Endothelial cell of umbilical vein (primary cell): Measurements from ENCODE around the gene P2RX1. TPM values are rescaled to one million over a fixed set of nuclear protein-coding genes. Genes with fewer than 3 reads are reported as not detected.

Experiments
- BruUV-seq: library from RNA; stranded (reverse); fragments of 400-500 nt; replicated peaks from 2 replicates; lab custom pipeline; 2021; lab: Mats Ljungman, UMichigan
- CTCF ChIA-PET: fragments of 300-600, 350-600 bp; sonication (Branson Sonifier 250); formaldehyde crosslinking; loops from one replicate; lab custom pipeline; 2021; ENCODE audit warnings: antibody characterized with exemption, inconsistent platforms; lab: Charles Lee
- POLR2A ChIA-PET: fragments of 300-600, 350-600 bp; sonication (Branson Sonifier 250); formaldehyde crosslinking; loops from one replicate; lab custom pipeline; 2021; ENCODE audit warnings: antibody characterized with exemption, inconsistent platforms; lab: Charles Lee
- DNase-seq: peaks from one replicate; pipeline ENCODE4 v3.0.0-alpha.2; 2011; ENCODE audit warnings: low read depth, low spot score
- FAIRE-seq: peaks from 2 replicates; lab custom pipeline; 2011; peaks lifted over from hg19 to GRCh38; lab: Jason Lieb, UNC
- H2AFZ ChIP-seq: 2 replicates; pipeline ENCODE4 v1.6.0; 2012; ENCODE audit warnings: low read depth, low read length, control low read depth, inconsistent platforms
- H3K27ac ChIP-seq: 2 replicates; pipeline ENCODE4 v1.5.1; 2011; ENCODE audit warnings: low read depth, mild to moderate bottlenecking, control low read depth, low read length, moderate library complexity; ENCODE audit not compliant: insufficient read depth
- H3K27me3 ChIP-seq, 2 experiments: 2 replicates each; pipeline versions ENCODE4 v1.6.0 to v1.6.1; 2011; ENCODE audit warnings: low read length in 2 of 2, mixed read lengths in 1 of 2; ENCODE audit not compliant: control insufficient read depth in 2 of 2, insufficient read depth in 2 of 2
- H3K36me3 ChIP-seq, 2 experiments: 2 replicates in 1 of 2; 3 replicates in 1 of 2; pipeline ENCODE4 v1.5.1; 2011; ENCODE audit warnings: low read length in 2 of 2, mild to moderate bottlenecking in 1 of 2, moderate library complexity in 1 of 2; ENCODE audit not compliant: control insufficient read depth in 2 of 2, insufficient read depth in 2 of 2; ENCODE audit errors: extremely low read depth in 1 of 2
- H3K4me1 ChIP-seq: 3 replicates; pipeline ENCODE4 v1.5.1; 2011; ENCODE audit warnings: mild to moderate bottlenecking, low read length; ENCODE audit not compliant: control insufficient read depth, insufficient read depth; ENCODE audit errors: extremely low read depth
- H3K4me2 ChIP-seq: 2 replicates; pipeline ENCODE4 v1.6.1; 2011; ENCODE audit warnings: low read length, control low read depth, mixed read lengths; ENCODE audit not compliant: insufficient read depth
- H3K4me3 ChIP-seq, 3 experiments: fragments of 200-600 bp in 1 of 3; sonication (generic), shearing (Covaris generic) in 1 of 3; replicated peaks in 1 of 3; 2 replicates each; pipeline ENCODE4 v1.5.1; 2011 to 2016; ENCODE audit warnings: control low read depth in 3 of 3, low read length in 3 of 3, mild to moderate bottlenecking in 2 of 3, inconsistent platforms in 1 of 3, low read depth in 1 of 3, moderate library complexity in 1 of 3; ENCODE audit not compliant: insufficient read depth in 1 of 3
- H3K79me2 ChIP-seq: 2 replicates; pipeline ENCODE4 v1.6.0; 2012; ENCODE audit warnings: low read length, inconsistent platforms; ENCODE audit not compliant: control insufficient read depth, insufficient read depth
- H3K9ac ChIP-seq: replicated peaks from 2 replicates; pipeline ENCODE3; 2011; ENCODE audit warnings: low read length, control low read depth; ENCODE audit not compliant: insufficient read depth; ENCODE audit errors: extremely low read depth
- H3K9me1 ChIP-seq: replicated peaks from 3 replicates; pipeline ENCODE4 v1.6.0; 2011; ENCODE audit warnings: mild to moderate bottlenecking, low read length; ENCODE audit not compliant: control insufficient read depth, insufficient read depth; ENCODE audit errors: extremely low read depth
- H3K9me3 ChIP-seq: replicated peaks from 2 replicates; pipeline ENCODE4 v1.5.1; 2012; ENCODE audit warnings: low read length, inconsistent platforms; ENCODE audit not compliant: control insufficient read depth, insufficient read depth
- H4K20me1 ChIP-seq: replicated peaks from 2 replicates; pipeline ENCODE3; 2011; ENCODE audit warnings: mild to moderate bottlenecking, low read length; ENCODE audit not compliant: control insufficient read depth, insufficient read depth; ENCODE audit errors: extremely low read depth
- CTCF ChIP-seq, 2 donors: IDR thresholded peaks; 1 replicate in 1 of 2; 2 replicates in 1 of 2; pipeline ENCODE4 v1.5.1; 2011; ENCODE audit warnings: low read length in 2 of 2, mild to moderate bottlenecking in 2 of 2, moderate library complexity in 2 of 2, control low read depth in 1 of 2, inconsistent platforms in 1 of 2, low read depth in 1 of 2; ENCODE audit not compliant: insufficient read depth in 1 of 2; ENCODE audit errors: extremely low read depth in 1 of 2
- EZH2 ChIP-seq: IDR thresholded peaks from 2 replicates; pipeline ENCODE4 v1.6.1; 2012; ENCODE audit warnings: borderline replicate concordance, low read depth, mild to moderate bottlenecking, moderate library complexity, low read length, inconsistent platforms; ENCODE audit not compliant: severe bottlenecking
- FOS ChIP-seq: IDR thresholded peaks from 2 replicates; pipeline ENCODE4 v1.6.1; 2011; ENCODE audit warnings: mild to moderate bottlenecking, low read length, moderate library complexity, borderline replicate concordance; ENCODE audit not compliant: insufficient read depth
- GATA2 ChIP-seq: IDR thresholded peaks from 2 replicates; pipeline ENCODE4 v1.7.0; 2011; ENCODE audit warnings: low read depth, mild to moderate bottlenecking, moderate library complexity, mixed read lengths, low read length; ENCODE audit not compliant: insufficient read length, insufficient read depth
- JUN ChIP-seq: IDR thresholded peaks from 2 replicates; pipeline ENCODE4 v1.6.1; 2011; ENCODE audit warnings: borderline replicate concordance, low read depth; ENCODE audit not compliant: insufficient read length, insufficient read depth
- MAX ChIP-seq: IDR thresholded peaks from 2 replicates; pipeline ENCODE4 v1.6.1; 2011; ENCODE audit not compliant: insufficient read depth, insufficient read length
- MYC ChIP-seq: IDR thresholded peaks from one replicate; pipeline ENCODE4 v1.6.1; 2011; ENCODE audit warnings: mild to moderate bottlenecking, low read depth, low read length
- POLR2A ChIP-seq: IDR thresholded peaks from 2 replicates; pipeline ENCODE4 v1.6.1; 2012; ENCODE audit warnings: low read depth, mild to moderate bottlenecking, control low read depth, low read length
- POLR2AphosphoS5 ChIP-seq: IDR thresholded peaks from 2 replicates; pipeline ENCODE4 v1.6.1; 2012; ENCODE audit warnings: low read depth, mild to moderate bottlenecking, control low read depth, low read length, moderate library complexity; ENCODE audit not compliant: insufficient read depth
- dilution Hi-C: fragments of 300-500 bp; cut with MboI; formaldehyde crosslinking; loops from one replicate; pipeline ENCODE4 v1.15.0; 2019; ENCODE audit warnings: low sequenced_read_pairs; ENCODE audit not compliant: extremely low pct_ligation_motif_present
- intact Hi-C: fragments of 100-400 bp; cut with micrococcal nuclease; formaldehyde crosslinking; loops from one replicate; pipeline ENCODE4 v1.10.0; 2022
- polyA plus RNA-seq, 4 experiments: library from polyadenylated mRNA; depleted of rRNA in 3 of 4; stranded (reverse) in 3 of 4; unstranded in 1 of 4; fragments of >200 nt; gene quantifications; 2 replicates each; pipeline versions ENCODE4 v1.2.1 to v1.2.3, GENCODE V29; 2011 to 2012; ENCODE audit warnings: missing spikeins in 1 of 4
- total RNA-seq: library from RNA; stranded (reverse); gene quantifications from 2 replicates; pipeline ENCODE4 v1.2.3, GENCODE V29; 2021

Gene P2RX1
- total and polyA plus RNA-seq, 2 donors (not counting 3 experiments of a cell fraction or from before 2014, with no cell fraction given), result not detected

GRCh38 chr17:3907483-3908216, 8.6 kb downstream of the P2RX1 start:
- ChIA-PET CTCF (interaction anchor here (0.9 to 1.9 kb wide), 6 partner anchors 15 to 64 kb away, joined by 3 to 18 read pairs (median 5); partner anchors contain the start of genes CAMKK1 and NCBP3), POLR2A (no interaction called here)
- Histone ChIP-seq H3K9me3 (no peaks in the 10 kb centered on the region), H3K9ac (no peak overlapping the region), H3K27ac (no peak overlapping the region), H4K20me1 (no peaks in the 10 kb centered on the region), H3K4me3 (no peak overlapping the region), H3K4me1 (no peaks in the 10 kb centered on the region), H2AFZ (no peak overlapping the region), H3K36me3 (no peaks in the 10 kb centered on the region), H3K79me2 (no peaks in the 10 kb centered on the region), H3K4me2 (no peak overlapping the region), H3K9me1 (no peaks in the 10 kb centered on the region), H3K27me3 (no peaks in the 10 kb centered on the region)
- no peak for FAIRE-seq
- no peak for DNase-seq
- BruUV-seq, result no TSS peak
- dilution Hi-C loops, result no loop called here
- TF ChIP-seq CTCF (IDR thresholded peaks at IDR 0.05; ENCODE audit: extremely low read depth in 1 of 2, insufficient read depth in 1 of 2, low read depth in 1 of 2, low read length in 2 of 2) (peak; percentile 20 to 26), EZH2 (no peak)
- intact Hi-C loops, result loop anchor here (1.0 kb wide), 1 partner anchor 44 kb away; no protein-coding TSS in a partner anchor

- CTCF ChIA-PET, result interaction anchor here (0.9 to 1.9 kb wide), 6 partner anchors 14 to 63 kb away, joined by 3 to 18 read pairs (median 5); partner anchors contain the start of genes CAMKK1 and NCBP3
- Histone ChIP-seq H3K27me3 (no peaks in the 10 kb centered on the region), H3K27ac (no peak overlapping the region), H3K4me2 (no peak overlapping the region), H3K9me3 (no peaks in the 10 kb centered on the region), H3K4me1 (no peaks in the 10 kb centered on the region), H3K79me2 (no peaks in the 10 kb centered on the region), H3K9me1 (no peaks in the 10 kb centered on the region), H3K9ac (no peak overlapping the region), H4K20me1 (no peaks in the 10 kb centered on the region), H3K4me3 (no peak overlapping the region), H2AFZ (no peak overlapping the region), H3K36me3 (no peaks in the 10 kb centered on the region)
- intact Hi-C loops, result loop anchor here (1.0 kb wide), 1 partner anchor 44 kb away; no protein-coding TSS in a partner anchor
- FAIRE-seq (no peak), DNase-seq (no peak)
- POLR2A ChIA-PET, result no interaction called here
- no TSS peak for BruUV-seq
- TF ChIP-seq MYC (no peak), JUN (no peak), POLR2A (no peak), FOS (no peak), MAX (no peak), CTCF (IDR thresholded peaks at IDR 0.05; ENCODE audit: extremely low read depth in 1 of 2, insufficient read depth in 1 of 2, low read depth in 1 of 2, low read length in 2 of 2) (no peak), EZH2 (no peak), POLR2AphosphoS5 (no peak), GATA2 (no peak)
- dilution Hi-C loops, result no loop called here
Observed at GRCh38 chr17:3906881-3907280, 9.4 kb downstream of the P2RX1 start.
